ENCODE data around the gene UGT1A4.

DNA sequence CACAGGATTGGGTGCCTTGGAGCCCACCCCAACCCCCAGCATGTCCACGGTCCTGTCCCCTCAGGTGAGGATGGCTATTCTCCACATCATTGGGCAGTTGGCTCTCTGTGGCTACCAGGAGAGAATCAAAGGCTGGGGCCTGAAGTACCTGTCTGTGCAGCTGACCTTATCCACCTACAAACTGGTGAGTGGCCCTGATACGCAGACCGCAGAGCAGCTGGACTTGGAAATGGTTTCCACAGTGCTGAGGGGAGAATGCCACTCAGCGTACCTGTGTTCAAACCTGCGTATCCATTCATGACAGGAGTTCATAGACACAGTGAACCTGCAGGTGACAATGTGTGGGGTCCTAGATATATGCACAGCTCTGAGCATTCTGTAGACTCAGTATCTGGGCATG is 81.2 kb downstream of the UGT1A4 start:
- TF ChIP-seq, protein P1, sequence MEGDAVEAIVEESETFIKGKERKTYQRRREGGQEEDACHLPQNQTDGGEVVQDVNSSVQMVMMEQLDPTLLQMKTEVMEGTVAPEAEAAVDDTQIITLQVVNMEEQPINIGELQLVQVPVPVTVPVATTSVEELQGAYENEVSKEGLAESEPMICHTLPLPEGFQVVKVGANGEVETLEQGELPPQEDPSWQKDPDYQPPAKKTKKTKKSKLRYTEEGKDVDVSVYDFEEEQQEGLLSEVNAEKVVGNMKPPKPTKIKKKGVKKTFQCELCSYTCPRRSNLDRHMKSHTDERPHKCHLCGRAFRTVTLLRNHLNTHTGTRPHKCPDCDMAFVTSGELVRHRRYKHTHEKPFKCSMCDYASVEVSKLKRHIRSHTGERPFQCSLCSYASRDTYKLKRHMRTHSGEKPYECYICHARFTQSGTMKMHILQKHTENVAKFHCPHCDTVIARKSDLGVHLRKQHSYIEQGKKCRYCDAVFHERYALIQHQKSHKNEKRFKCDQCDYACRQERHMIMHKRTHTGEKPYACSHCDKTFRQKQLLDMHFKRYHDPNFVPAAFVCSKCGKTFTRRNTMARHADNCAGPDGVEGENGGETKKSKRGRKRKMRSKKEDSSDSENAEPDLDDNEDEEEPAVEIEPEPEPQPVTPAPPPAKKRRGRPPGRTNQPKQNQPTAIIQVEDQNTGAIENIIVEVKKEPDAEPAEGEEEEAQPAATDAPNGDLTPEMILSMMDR (conservative IDR thresholded peaks at IDR 0.05 in 1 of 2, IDR thresholded peaks at IDR 0.05 in 1 of 2; ENCODE audit: low read depth in 1 of 2, low read length in 2 of 2) = no peak
- TF ChIP-seq EZH2 (IDR thresholded peaks at IDR 0.05; ENCODE audit: low read length, missing control alignments) = no peak
